Astrocyte (in vitro differentiated cells and primary cell): Measurements from ENCODE around the gene OR5A1.

ENCODE experiments used
- CTCF ChIP-seq: IDR thresholded peaks from 2 replicates; pipeline ENCODE4 v1.5.1; 2011; ENCODE audit warnings: low read depth, mild to moderate bottlenecking, inconsistent platforms, low read length, moderate library complexity; ENCODE audit not compliant: insufficient read depth
- EZH2 ChIP-seq: IDR thresholded peaks from 2 replicates; pipeline ENCODE4 v1.6.1; 2012; ENCODE audit warnings: mild to moderate bottlenecking, low read length, inconsistent platforms; ENCODE audit not compliant: insufficient read depth

- peak; percentile 74 for TF ChIP-seq CTCF
- no peak for TF ChIP-seq EZH2
These were observed 6.2 kb upstream of the OR5A1 start for GRCh38 chr11:59429924-59430516.
